Activated CD8-positive, alpha-beta memory T cell treated with anti-CD3 and anti-CD28 coated beads for 24 hours (primary cell): ENCODE measurements around the gene RUVBL1.

Experiments used
- DNase-seq: peaks from one replicate; pipeline ENCODE4 v3.0.0-alpha.2; 2020

RUVBL1 gene

GRCh38 chr3:128081226-128081625 is 42.4 kb downstream of the RUVBL1 start:
- no peak for DNase-seq

GRCh38 chr3:128080323-128081080 is 43.1 kb downstream of the RUVBL1 start:
- no peak for DNase-seq

- DNase-seq = no peak
These were observed 43.8 kb downstream of the RUVBL1 start for GRCh38 chr3:128079823-128080222.

GRCh38 chr3:128078875-128079274 is 44.7 kb downstream of the RUVBL1 start:
- DNase-seq = no peak

GRCh38 chr3:128078322-128078721 is 45.3 kb downstream of the RUVBL1 start:
- DNase-seq = no peak

GRCh38 chr3:128077665-128078064 is 45.9 kb downstream of the RUVBL1 start:
- DNase-seq = no peak

- DNase-seq = no peak
These were observed 46.4 kb downstream of the RUVBL1 start for GRCh38 chr3:128077202-128077624.

GRCh38 chr3:128076483-128077201 is 47.0 kb downstream of the RUVBL1 start:
- DNase-seq = no peak

GRCh38 chr3:128075522-128076482 is 47.8 kb downstream of the RUVBL1 start:
- DNase-seq = peak; percentile 94

GRCh38 chr3:128074851-128075521 is 48.6 kb downstream of the RUVBL1 start:
- DNase-seq = no peak

GRCh38 chr3:128073807-128074206 is 49.8 kb downstream of the RUVBL1 start:
- no peak for DNase-seq

GRCh38 chr3:128073185-128073725 is 50.4 kb downstream of the RUVBL1 start:
- DNase-seq = no peak

- DNase-seq = no peak
These were observed 51.0 kb downstream of the RUVBL1 start for GRCh38 chr3:128072454-128073184.

GRCh38 chr3:128071771-128072453 is 51.7 kb downstream of the RUVBL1 start:
- DNase-seq = no peak

- DNase-seq = no peak
These were observed 52.6 kb downstream of the RUVBL1 start for GRCh38 chr3:128070898-128071591.

- DNase-seq = no peak
These were observed 54.3 kb downstream of the RUVBL1 start for GRCh38 chr3:128069271-128069670.

GRCh38 chr3:128068156-128068620 is 55.4 kb downstream of the RUVBL1 start:
- DNase-seq = no peak

GRCh38 chr3:128067489-128067888 is 56.1 kb downstream of the RUVBL1 start:
- no peak for DNase-seq

- no peak for DNase-seq
These were observed 56.9 kb downstream of the RUVBL1 start for GRCh38 chr3:128066676-128067075.

GRCh38 chr3:128066114-128066513 is 57.5 kb downstream of the RUVBL1 start:
- DNase-seq = no peak
